GM11168 (cell line): Measurements from ENCODE around the gene ZNF212.

Experiments
- in situ Hi-C: fragments of 300-500 bp; cut with MboI; formaldehyde crosslinking; loops from one replicate; pipeline ENCODE4 v1.12.0; 2022; ENCODE audit warnings: low sequenced_read_pairs; ENCODE audit not compliant: unreplicated experiment

Gene ZNF212

DNA sequence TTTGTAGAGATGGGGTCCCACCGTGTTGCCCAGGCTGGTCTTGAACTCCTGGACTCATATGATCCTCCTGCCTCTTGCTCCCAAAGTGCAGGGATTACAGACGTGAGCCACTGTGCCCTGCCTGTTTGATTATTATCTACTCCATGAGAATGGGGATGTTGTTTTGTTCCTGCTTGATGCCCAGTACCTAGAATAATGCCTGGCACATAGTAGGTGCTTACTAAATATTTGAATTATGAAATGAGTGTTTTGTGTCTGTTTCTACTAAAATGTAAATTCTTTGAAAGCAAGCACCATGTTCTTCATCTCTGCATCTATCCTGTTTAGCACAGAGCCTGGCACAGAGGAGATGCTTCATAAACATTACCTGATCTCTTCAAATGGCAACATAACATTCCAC is 63.4 kb downstream of the ZNF212 start:
- in situ Hi-C loops, result no loop called here

DNA sequence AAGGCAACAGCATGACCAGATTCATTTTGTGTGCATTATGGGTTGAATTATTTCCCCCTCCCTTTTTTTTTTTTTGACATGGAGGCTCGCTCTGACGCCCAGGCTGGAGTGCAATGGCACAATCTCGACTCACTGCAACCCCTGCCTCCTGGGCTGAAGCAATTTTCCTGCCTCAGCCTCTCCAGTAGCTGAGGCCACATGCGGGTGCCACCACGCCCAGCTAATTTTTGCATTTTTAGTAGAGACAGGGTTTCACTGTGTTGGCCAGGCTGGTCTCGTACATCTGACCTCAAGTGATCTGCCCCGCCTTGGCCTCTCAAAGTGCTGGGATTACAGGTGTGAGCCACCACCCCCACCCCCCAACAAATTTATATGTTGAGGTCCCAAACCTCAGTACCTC is 64.6 kb downstream of the ZNF212 start:
- in situ Hi-C loops, result no loop called here
